Nephron progenitor cell (in vitro differentiated cells): ENCODE results near the gene NDUFA5.

Source experiments
- DNase-seq: peaks from one replicate; pipeline ENCODE4 v3.0.0; 2021
- H3K27ac Mint-ChIP-seq: 2 replicates; pipeline ENCODE4 v1.8.0; 2021; ENCODE audit warnings: mild to moderate bottlenecking, moderate library complexity, mixed read lengths
- H3K27me3 Mint-ChIP-seq: 2 replicates; pipeline ENCODE4 v1.8.0; 2021; ENCODE audit warnings: mild to moderate bottlenecking, low read depth, mixed read lengths; ENCODE audit not compliant: poor library complexity
- H3K36me3 Mint-ChIP-seq: 2 replicates; pipeline ENCODE4 v1.8.0; 2021; ENCODE audit warnings: low read depth, mixed read lengths
- H3K4me1 Mint-ChIP-seq: 2 replicates; pipeline ENCODE4 v1.8.0; 2021; ENCODE audit warnings: mixed read lengths
- H3K4me3 Mint-ChIP-seq: 2 replicates; pipeline ENCODE4 v1.8.0; 2021; ENCODE audit warnings: mild to moderate bottlenecking, moderate library complexity, mixed read lengths
- H3K9me3 Mint-ChIP-seq: 2 replicates; pipeline ENCODE4 v1.8.0; 2021; ENCODE audit warnings: mild to moderate bottlenecking, moderate library complexity, mixed read lengths
- CTCF ChIP-seq: fragments of 200-600 bp; sonication (generic); IDR thresholded peaks from 2 replicates; pipeline ENCODE4 v1.5.0; 2021; ENCODE audit warnings: antibody characterized with exemption

Gene NDUFA5

DNA sequence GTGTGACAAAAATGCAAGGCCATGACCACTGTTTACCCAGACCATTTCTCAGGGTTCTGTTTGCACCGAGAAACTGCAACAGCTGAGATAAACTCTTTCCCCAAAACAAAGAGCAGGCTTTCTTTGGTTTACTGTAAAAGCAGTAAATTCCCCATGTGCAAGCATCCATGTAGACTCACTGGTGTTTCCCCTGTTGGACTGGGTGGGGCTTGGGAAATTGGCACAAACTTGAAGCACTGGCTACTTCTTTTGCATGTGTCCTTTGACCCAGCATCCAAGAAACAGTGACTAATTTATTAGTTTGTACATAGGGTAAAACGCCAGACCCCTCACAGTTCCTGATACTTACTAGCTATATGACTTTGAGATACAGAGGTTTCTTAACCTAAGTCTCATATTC lies 35.6 kb downstream of the NDUFA5 start:
- DNase-seq, result peak; percentile 3
- Mint-ChIP-seq H3K27ac (no peak overlapping the region), H3K4me1 (no peaks in the 10 kb centered on the region), H3K4me3 (no peak overlapping the region), H3K9me3 (peaks cover 11% of the 10 kb centered on the region), H3K27me3 (peaks cover 4% of the 10 kb centered on the region), H3K36me3 (peaks cover 4% of the 10 kb centered on the region)
- TF ChIP-seq CTCF, result no peak

- Mint-ChIP-seq H3K4me3 (no peak overlapping the region), H3K9me3 (peaks cover 26% of the 10 kb centered on the region), H3K27me3 (no peaks in the 10 kb centered on the region), H3K27ac (no peak overlapping the region), H3K36me3 (peaks cover 7% of the 10 kb centered on the region), H3K4me1 (peaks cover 19% of the 10 kb centered on the region)
- DNase-seq, result no peak
- TF ChIP-seq CTCF, result no peak
Observed at GRCh38 chr7:123505221-123505620, 52.4 kb downstream of the NDUFA5 start.

DNA sequence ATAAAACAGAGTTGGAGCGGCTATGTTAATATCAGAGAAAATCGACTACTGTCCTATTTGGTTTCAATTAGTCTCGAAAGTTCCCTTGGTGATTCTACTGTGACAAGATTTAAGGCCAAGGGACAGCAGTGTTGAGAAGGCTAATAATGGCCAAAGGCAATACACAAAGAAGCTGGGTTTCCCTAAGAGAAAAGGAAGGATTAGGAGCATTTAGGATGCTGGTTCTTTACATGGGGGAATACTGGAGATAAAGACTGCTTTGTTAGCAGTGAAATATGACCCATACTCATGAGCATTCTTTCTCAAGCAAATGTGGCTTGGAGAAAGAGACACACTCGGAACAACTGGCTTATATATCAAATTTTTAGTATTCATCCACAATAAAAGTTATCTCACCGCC lies 55.4 kb downstream of the NDUFA5 start:
- Mint-ChIP-seq H3K36me3 (peaks cover 7% of the 10 kb centered on the region), H3K27me3 (peaks cover 4% of the 10 kb centered on the region), H3K4me3 (no peak overlapping the region), H3K27ac (peak overlapping the region; percentile 33), H3K9me3 (peaks cover 26% of the 10 kb centered on the region), H3K4me1 (peaks cover 23% of the 10 kb centered on the region)
- TF ChIP-seq CTCF, result no peak
- DNase-seq, result no peak

- H3K4me1 Mint-ChIP-seq, result peaks cover 23% of the 10 kb centered on the region
- TF ChIP-seq CTCF, result no peak
- H3K9me3 Mint-ChIP-seq, result peaks cover 16% of the 10 kb centered on the region
- no peak for DNase-seq
- peaks cover 4% of the 10 kb centered on the region for H3K27me3 Mint-ChIP-seq
- peak overlapping the region; percentile 87 for H3K27ac Mint-ChIP-seq
- H3K36me3 Mint-ChIP-seq, result peaks cover 5% of the 10 kb centered on the region
- no peak overlapping the region for H3K4me3 Mint-ChIP-seq
Observed at GRCh38 chr7:123500878-123501489, 56.6 kb downstream of the NDUFA5 start.

DNA sequence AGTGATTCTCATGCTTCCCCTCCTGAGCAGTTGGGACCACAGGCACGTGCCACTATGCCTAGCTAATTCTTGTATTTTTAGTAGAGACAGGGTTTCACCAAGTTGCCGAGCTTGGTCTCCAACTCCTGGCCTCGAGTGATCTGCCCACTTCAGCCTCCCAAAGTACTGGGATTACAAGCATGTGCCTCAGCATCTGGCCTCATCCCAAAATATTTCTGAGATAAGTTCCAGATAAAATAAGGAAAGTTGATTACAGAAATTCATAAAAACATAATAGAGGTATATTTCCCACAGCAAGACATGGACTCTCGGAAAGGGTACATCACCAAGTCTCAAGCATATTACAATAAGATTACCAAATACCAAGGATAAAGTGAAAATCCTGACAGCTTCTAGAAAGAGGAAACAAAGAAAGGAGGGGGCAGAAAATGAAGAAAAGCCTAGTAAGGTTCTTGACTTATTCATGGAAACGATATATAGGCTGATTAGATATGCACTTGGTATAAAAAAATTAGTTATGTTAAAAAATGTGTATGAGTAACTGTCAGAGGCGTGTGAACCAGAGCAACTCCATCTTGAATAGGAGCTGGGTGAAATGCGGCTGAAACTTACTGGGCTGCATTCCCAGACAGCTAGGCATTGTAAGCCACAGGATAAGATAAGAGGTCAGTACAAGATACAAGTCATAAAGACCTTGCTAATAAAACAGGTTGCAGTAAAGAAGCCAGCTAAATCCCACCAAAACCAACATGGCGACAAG lies 58.2 kb downstream of the NDUFA5 start:
- DNase-seq, result no peak
- peaks cover 23% of the 10 kb centered on the region for H3K4me1 Mint-ChIP-seq

More for the DNA sequence above, 58.2 kb downstream of the NDUFA5 start:
- TF ChIP-seq CTCF, result no peak
- peaks cover 4% of the 10 kb centered on the region for H3K27me3 Mint-ChIP-seq
- H3K36me3 Mint-ChIP-seq, result no peaks in the 10 kb centered on the region
- peaks cover 5% of the 10 kb centered on the region for H3K9me3 Mint-ChIP-seq
- H3K4me3 Mint-ChIP-seq, result no peak overlapping the region
- H3K27ac Mint-ChIP-seq, result no peak overlapping the region
